RWPE1 (cell line): ENCODE data around the gene CSNK1A1.
"Not testable (repeated sequence)": the region's sequence is repeated elsewhere in the genome, so short reads cannot be mapped to it uniquely, and the experiment has no call there.

Experiments
- CTCF ChIA-PET: fragments of 350-600 bp; sonication (Branson Sonifier 250); formaldehyde crosslinking; extraction: SDS; loops from one replicate; lab custom pipeline; 2021; lab: Yijun Ruan, JAX
- POLR2A ChIA-PET: fragments of 400-600 bp; formaldehyde crosslinking; extraction: SDS; loops from one replicate; lab custom pipeline; 2020; ENCODE audit warnings: antibody characterized with exemption; ENCODE audit not compliant: low non-redundant PET; lab: Yijun Ruan, JAX
- DNase-seq: peaks from one replicate; pipeline ENCODE4 v3.0.0; 2012; ENCODE audit warnings: low spot score
- H3K27ac ChIP-seq: fragments of 450-650 bp; 2 replicates; pipeline ENCODE4 v1.5.1; 2017
- CTCF ChIP-seq: fragments of 450-650 bp; conservative IDR thresholded peaks from 2 replicates; pipeline ENCODE4 v1.5.1; 2017; ENCODE audit warnings: low read depth, mild to moderate bottlenecking

CSNK1A1 gene

GRCh38 chr5:149464796-149465489 lies 86.3 kb downstream of the CSNK1A1 start:
- ChIA-PET POLR2A (no interaction called here), CTCF (interaction anchor here (1.2 kb wide), 1 partner anchor 23 kb away, joined by 4 read pairs; no protein-coding TSS in a partner anchor)
- H3K27ac ChIP-seq, result peak overlapping the region; percentile 34
- DNase-seq, result no peak
- TF ChIP-seq CTCF, result no peak

GRCh38 chr5:149461907-149462306 lies 89.3 kb downstream of the CSNK1A1 start:
- DNase-seq, H3K27ac ChIP-seq, POLR2A ChIA-PET: not testable (repeated sequence)
- CTCF ChIA-PET, result interaction anchor here (0.8 to 1.6 kb wide), 2 partner anchors 19 to 95 kb away, joined by 3 read pairs; no protein-coding TSS in a partner anchor

GRCh38 chr5:149459891-149460290 lies 91.3 kb downstream of the CSNK1A1 start:
- no peak overlapping the region for H3K27ac ChIP-seq
- TF ChIP-seq CTCF, result no peak
- CTCF ChIA-PET, result interaction anchor here (0.6 to 0.7 kb wide), 2 partner anchors 27 to 144 kb away, joined by 3 to 5 read pairs; no protein-coding TSS in a partner anchor
- POLR2A ChIA-PET, result no interaction called here
- DNase-seq, result no peak

GRCh38 chr5:149457393-149457763 lies 93.9 kb downstream of the CSNK1A1 start:
- DNase-seq, result no peak
- peak overlapping the region; percentile 8; the same call in 1 of the 2 replicates for H3K27ac ChIP-seq
- TF ChIP-seq CTCF, result no peak
- POLR2A ChIA-PET, result no interaction called here
- CTCF ChIA-PET, result no interaction called here

GRCh38 chr5:149456597-149457392 lies 94.4 kb downstream of the CSNK1A1 start:
- DNase-seq, result no peak
- ChIA-PET CTCF (interaction anchor here (0.5 kb wide), 1 partner anchor 122 kb away, joined by 3 read pairs; no protein-coding TSS in a partner anchor), POLR2A (no interaction called here)
- H3K27ac ChIP-seq, result peak overlapping the region; percentile 8; the same call in 1 of the 2 replicates
- no peak for TF ChIP-seq CTCF

GRCh38 chr5:149455889-149456409 lies 95.3 kb downstream of the CSNK1A1 start:
- TF ChIP-seq CTCF, result no peak
- DNase-seq, result no peak
- H3K27ac ChIP-seq, result peak overlapping the region; percentile 85
- CTCF ChIA-PET, result interaction anchor here (0.5 kb wide), 1 partner anchor 123 kb away, joined by 3 read pairs; no protein-coding TSS in a partner anchor
- POLR2A ChIA-PET, result no interaction called here
